ENCODE results near the gene MINDY4. TPM values are rescaled to one million over a fixed set of nuclear protein-coding genes. Genes with fewer than 3 reads are reported as not detected.

The MINDY4 gene
- total RNA-seq, 2 donors from 2014 or later: 8.1 to 31.9 TPM

DNA sequence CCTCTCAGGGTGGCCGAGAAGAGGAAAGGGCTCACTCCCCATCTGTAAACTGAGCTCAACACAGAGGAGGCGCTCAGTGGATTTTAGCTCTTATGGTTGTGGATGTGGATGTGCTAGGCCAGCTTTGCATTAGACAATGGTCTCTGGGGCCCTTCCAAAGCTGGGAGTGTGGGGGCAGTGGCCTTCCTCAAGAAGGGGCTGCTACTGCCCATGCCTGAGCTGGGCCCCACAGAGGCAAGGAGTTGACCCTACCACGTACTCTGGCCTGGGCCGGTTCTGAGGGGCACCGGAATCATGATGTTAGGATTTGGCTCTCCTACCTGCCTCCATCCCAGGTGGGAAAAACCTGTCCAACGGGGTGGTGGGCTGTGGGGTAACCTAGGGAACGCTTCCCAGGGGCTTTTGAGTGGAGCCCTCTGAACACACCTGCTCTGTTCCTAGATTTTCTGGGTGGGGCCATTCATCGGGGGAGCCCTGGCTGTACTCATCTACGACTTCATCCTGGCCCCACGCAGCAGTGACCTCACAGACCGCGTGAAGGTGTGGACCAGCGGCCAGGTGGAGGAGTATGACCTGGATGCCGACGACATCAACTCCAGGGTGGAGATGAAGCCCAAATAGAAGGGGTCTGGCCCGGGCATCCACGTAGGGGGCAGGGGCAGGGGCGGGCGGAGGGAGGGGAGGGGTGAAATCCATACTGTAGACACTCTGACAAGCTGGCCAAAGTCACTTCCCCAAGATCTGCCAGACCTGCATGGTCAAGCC is 152.0 kb downstream of the MINDY4 start:
- intact Hi-C loops (cut with DNase I): no loop called here
- Histone ChIP-seq H3K27me3 (replicated peaks; ENCODE audit: insufficient read depth) (no peaks in the 10 kb centered on the region), H3K4me3 (no peak overlapping the region), H3K4me1 (replicated peaks) (no peaks in the 10 kb centered on the region), H3K27ac (no peak overlapping the region), H3K9me3 (no peaks in the 10 kb centered on the region), H3K36me3 (no peaks in the 10 kb centered on the region)
- WGBS: 87% methylated on average over 19 of the region's 19 CpGs
- DNase-seq (ENCODE audit: low spot score): no peak
- TF ChIP-seq POLR2AphosphoS5 (IDR thresholded peaks at IDR 0.05) (no peak), CTCF (IDR thresholded peaks at IDR 0.05) (no peak), POLR2A (IDR thresholded peaks at IDR 0.05) (no peak)

DNA sequence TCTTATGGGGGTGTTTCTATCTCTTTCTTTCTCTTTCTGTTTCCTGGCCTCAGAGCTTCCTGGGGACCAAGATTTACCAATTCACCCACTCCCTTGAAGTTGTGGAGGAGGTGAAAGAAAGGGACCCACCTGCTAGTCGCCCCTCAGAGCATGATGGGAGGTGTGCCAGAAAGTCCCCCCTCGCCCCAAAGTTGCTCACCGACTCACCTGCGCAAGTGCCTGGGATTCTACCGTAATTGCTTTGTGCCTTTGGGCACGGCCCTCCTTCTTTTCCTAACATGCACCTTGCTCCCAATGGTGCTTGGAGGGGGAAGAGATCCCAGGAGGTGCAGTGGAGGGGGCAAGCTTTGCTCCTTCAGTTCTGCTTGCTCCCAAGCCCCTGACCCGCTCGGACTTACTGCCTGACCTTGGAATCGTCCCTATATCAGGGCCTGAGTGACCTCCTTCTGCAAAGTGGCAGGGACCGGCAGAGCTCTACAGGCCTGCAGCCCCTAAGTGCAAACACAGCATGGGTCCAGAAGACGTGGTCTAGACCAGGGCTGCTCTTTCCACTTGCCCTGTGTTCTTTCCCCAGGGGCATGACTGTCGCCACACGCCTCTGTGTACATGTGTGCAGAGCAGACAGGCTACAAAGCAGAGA is 152.7 kb downstream of the MINDY4 start:
- no peak for DNase-seq (ENCODE audit: low spot score)
- intact Hi-C loops (cut with DNase I): no loop called here
- 92% methylated on average over 13 of the region's 13 CpGs for WGBS
- H3K27ac ChIP-seq: no peak overlapping the region
- H3K36me3 ChIP-seq: no peaks in the 10 kb centered on the region
- H3K9me3 ChIP-seq: no peaks in the 10 kb centered on the region
- H3K27me3 ChIP-seq (replicated peaks; ENCODE audit: insufficient read depth): no peaks in the 10 kb centered on the region
- TF ChIP-seq CTCF (IDR thresholded peaks at IDR 0.05) (no peak), POLR2A (IDR thresholded peaks at IDR 0.05) (no peak), POLR2AphosphoS5 (IDR thresholded peaks at IDR 0.05) (no peak)
- no peaks in the 10 kb centered on the region for H3K4me1 ChIP-seq (replicated peaks)
- no peak overlapping the region for H3K4me3 ChIP-seq

DNA sequence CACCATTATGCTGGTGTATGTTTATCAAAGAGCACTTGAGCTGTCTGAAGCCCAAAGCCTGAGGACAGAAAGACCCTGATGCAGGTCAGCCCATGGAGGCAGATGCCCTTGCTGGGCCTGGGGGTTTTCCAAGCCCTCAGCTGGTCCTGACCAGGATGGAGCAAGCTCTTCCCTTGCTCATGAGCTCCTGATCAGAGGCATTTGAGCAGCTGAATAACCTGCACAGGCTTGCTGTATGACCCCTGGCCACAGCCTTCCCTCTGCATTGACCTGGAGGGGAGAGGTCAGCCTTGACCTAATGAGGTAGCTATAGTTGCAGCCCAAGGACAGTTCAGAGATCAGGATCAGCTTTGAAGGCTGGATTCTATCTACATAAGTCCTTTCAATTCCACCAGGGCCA is 153.4 kb downstream of the MINDY4 start:
- no peak for TF ChIP-seq POLR2AphosphoS5 (IDR thresholded peaks at IDR 0.05)
- TF ChIP-seq CTCF (IDR thresholded peaks at IDR 0.05): no peak
- TF ChIP-seq POLR2A (IDR thresholded peaks at IDR 0.05): no peak
- Histone ChIP-seq H3K4me3 (no peak overlapping the region), H3K9me3 (no peaks in the 10 kb centered on the region), H3K27me3 (replicated peaks; ENCODE audit: insufficient read depth) (no peaks in the 10 kb centered on the region), H3K36me3 (no peaks in the 10 kb centered on the region), H3K4me1 (replicated peaks) (no peaks in the 10 kb centered on the region), H3K27ac (no peak overlapping the region)
- intact Hi-C loops (cut with DNase I): no loop called here
- no peak for DNase-seq (ENCODE audit: low spot score)

GRCh38 chr7:30925117-30925516 is 153.9 kb downstream of the MINDY4 start:
- no peak overlapping the region for H3K4me3 ChIP-seq
- H3K36me3 ChIP-seq: no peaks in the 10 kb centered on the region
- no peaks in the 10 kb centered on the region for H3K9me3 ChIP-seq
- H3K27me3 ChIP-seq (replicated peaks; ENCODE audit: insufficient read depth): no peaks in the 10 kb centered on the region
- no peak overlapping the region for H3K27ac ChIP-seq
- H3K4me1 ChIP-seq (replicated peaks): no peaks in the 10 kb centered on the region
- 85% methylated on average over 2 of the region's 2 CpGs for WGBS
- DNase-seq (ENCODE audit: low spot score): no peak
- intact Hi-C loops (cut with DNase I): no loop called here
- no peak for TF ChIP-seq POLR2AphosphoS5 (IDR thresholded peaks at IDR 0.05)
- TF ChIP-seq CTCF (IDR thresholded peaks at IDR 0.05): no peak

DNA sequence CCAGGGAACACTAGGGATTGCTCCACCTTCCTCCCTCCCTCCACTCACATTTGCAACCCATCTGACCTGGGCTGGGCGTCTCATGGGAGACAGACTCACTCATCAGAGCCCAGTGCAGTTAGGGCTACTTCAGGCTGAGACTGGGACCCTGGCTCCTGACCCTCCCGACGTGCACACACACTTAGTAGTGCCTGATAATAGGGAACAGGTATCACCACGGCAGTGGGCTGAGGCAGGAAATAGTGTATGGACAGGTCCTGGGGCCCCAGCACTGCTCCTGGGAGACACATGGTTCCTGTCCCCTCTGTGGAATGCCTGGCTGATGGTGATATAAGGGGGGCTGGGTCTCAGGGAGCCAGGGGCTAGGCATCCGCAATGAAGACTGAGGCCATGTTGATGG is 154.7 kb downstream of the MINDY4 start:
- intact Hi-C loops (cut with DNase I): no loop called here
- Histone ChIP-seq H3K4me1 (replicated peaks) (no peaks in the 10 kb centered on the region), H3K36me3 (no peaks in the 10 kb centered on the region), H3K4me3 (no peak overlapping the region), H3K27me3 (replicated peaks; ENCODE audit: insufficient read depth) (no peaks in the 10 kb centered on the region), H3K27ac (no peak overlapping the region), H3K9me3 (no peaks in the 10 kb centered on the region)
- 96% methylated on average over 5 of the region's 5 CpGs for WGBS
- DNase-seq (ENCODE audit: low spot score): no peak
- TF ChIP-seq CTCF (IDR thresholded peaks at IDR 0.05) (no peak), POLR2AphosphoS5 (IDR thresholded peaks at IDR 0.05) (no peak), POLR2A (IDR thresholded peaks at IDR 0.05) (no peak)
